A673 (cell line): ENCODE data around the gene EPB41L5. TPM values are rescaled to one million over a fixed set of nuclear protein-coding genes. Genes with fewer than 3 reads are reported as not detected.
"Not testable (repeated sequence)": the region's sequence is repeated elsewhere in the genome, so short reads cannot be mapped to it uniquely, and the experiment has no call there.

Experiments
- BruUV-seq: library from RNA; stranded (reverse); fragments of 400-500 nt; replicated peaks from 2 replicates; lab custom pipeline; 2021; lab: Mats Ljungman, UMichigan
- CTCF ChIA-PET: fragments of 300-600 bp; sonication (Branson Sonifier 250); formaldehyde crosslinking; loops from one replicate; lab custom pipeline; 2022; ENCODE audit warnings: antibody characterized with exemption; lab: Charles Lee
- POLR2A ChIA-PET: fragments of 300-600 bp; sonication (Branson Sonifier 250); formaldehyde crosslinking; loops from one replicate; lab custom pipeline; 2022; ENCODE audit warnings: antibody characterized with exemption; ENCODE audit not compliant: low non-redundant PET; lab: Charles Lee
- DNase-seq: peaks from one replicate; pipeline ENCODE4 v3.0.0-alpha.2; 2015; ENCODE audit warnings: low spot score
- H3K27ac ChIP-seq: fragments of 200-600 bp; sonication (generic); 2 replicates; pipeline ENCODE4 v1.5.1; 2016; ENCODE audit warnings: mixed run types, low read depth, mild to moderate bottlenecking, mixed read lengths, antibody characterized with exemption, low read length; ENCODE audit not compliant: poor library complexity, severe bottlenecking
- H3K27me3 ChIP-seq: fragments of 200-600 bp; sonication (generic); replicated peaks from 2 replicates; pipeline ENCODE4 v1.6.1; 2017; ENCODE audit warnings: mixed run types, low read depth, mild to moderate bottlenecking, mixed read lengths, antibody characterized with exemption, low read length; ENCODE audit not compliant: insufficient read depth, poor library complexity
- H3K36me3 ChIP-seq: fragments of 200-600 bp; sonication (generic); 2 replicates; pipeline ENCODE4 v1.6.1; 2016; ENCODE audit warnings: mixed run types, mild to moderate bottlenecking, mixed read lengths, antibody characterized with exemption, low read length; ENCODE audit not compliant: insufficient read depth, poor library complexity, severe bottlenecking
- H3K4me1 ChIP-seq: fragments of 200-600 bp; sonication (generic); 2 replicates; pipeline ENCODE4 v1.6.1; 2017; ENCODE audit warnings: mixed run types, mild to moderate bottlenecking, mixed read lengths, antibody characterized with exemption, low read length; ENCODE audit not compliant: insufficient read depth, poor library complexity, severe bottlenecking
- H3K4me3 ChIP-seq: fragments of 200-600 bp; sonication (generic); 2 replicates; pipeline ENCODE4 v1.5.1; 2016; ENCODE audit warnings: low read depth, mixed run types, mild to moderate bottlenecking, mixed read lengths, low read length; ENCODE audit not compliant: poor library complexity, severe bottlenecking
- H3K9me3 ChIP-seq: fragments of 200-600 bp; sonication (generic); 2 replicates; pipeline ENCODE4 v1.6.1; 2016; ENCODE audit warnings: mixed run types, low read depth, mild to moderate bottlenecking, mixed read lengths, antibody characterized with exemption, low read length; ENCODE audit not compliant: poor library complexity, severe bottlenecking
- CTCF ChIP-seq: fragments of 300-800, 200-600 bp; sonication (generic); conservative IDR thresholded peaks from 2 replicates; pipeline ENCODE4 v1.5.1; 2017; ENCODE audit warnings: low read depth, mild to moderate bottlenecking, antibody characterized with exemption, low read length, moderate library complexity, mixed read lengths
- EZH2 ChIP-seq: fragments of 200-600 bp; sonication (generic); IDR thresholded peaks from 2 replicates; pipeline ENCODE4 v1.6.1; 2017; ENCODE audit warnings: borderline replicate concordance, low read depth, mild to moderate bottlenecking, mixed read lengths, antibody characterized with exemption, low read length; ENCODE audit not compliant: poor library complexity, severe bottlenecking
- intact Hi-C: fragments of 100-400 bp; cut with micrococcal nuclease; formaldehyde crosslinking; loops from one replicate; pipeline ENCODE4 v1.10.0; 2022; ENCODE audit not compliant: unreplicated experiment
- total RNA-seq: library from RNA; stranded (reverse); gene quantifications from 2 replicates; pipeline ENCODE4 v1.2.3, GENCODE V29; 2021

Gene EPB41L5
- total RNA-seq, 1 experiment from 2014 or later, result 26.5 TPM

- no peaks in the 10 kb centered on the region for H3K27me3 ChIP-seq
- no peaks in the 10 kb centered on the region for H3K4me1 ChIP-seq
- intact Hi-C loops, result no loop called here
- CTCF ChIA-PET, result no interaction called here
- no TSS peak for BruUV-seq
- H3K27ac ChIP-seq, result no peak overlapping the region
- no peak for DNase-seq
- POLR2A ChIA-PET, result no interaction called here
- H3K9me3 ChIP-seq, result peaks cover 7% of the 10 kb centered on the region
- TF ChIP-seq EZH2 (no peak), CTCF (no peak)
- H3K36me3 ChIP-seq, result no peaks in the 10 kb centered on the region
- no peak overlapping the region for H3K4me3 ChIP-seq
Measured at GRCh38 chr2:120189189-120189588, 176.3 kb downstream of the EPB41L5 start.

GRCh38 chr2:120192280-120192679 is 179.4 kb downstream of the EPB41L5 start:
- POLR2A ChIA-PET, result no interaction called here
- Histone ChIP-seq H3K9me3 (peaks cover 7% of the 10 kb centered on the region), H3K4me1 (no peaks in the 10 kb centered on the region), H3K36me3 (no peaks in the 10 kb centered on the region), H3K27me3 (no peaks in the 10 kb centered on the region), H3K4me3 (no peak overlapping the region), H3K27ac (no peak overlapping the region)
- TF ChIP-seq CTCF, result no peak
- TF ChIP-seq EZH2, result no peak
- CTCF ChIA-PET, result no interaction called here
- BruUV-seq, result no TSS peak
- intact Hi-C loops, result no loop called here
- DNase-seq, result no peak

GRCh38 chr2:120195553-120195952 is 182.7 kb downstream of the EPB41L5 start:
- BruUV-seq, result no TSS peak
- no peak for TF ChIP-seq CTCF
- no peak for TF ChIP-seq EZH2
- DNase-seq, result no peak
- Histone ChIP-seq H3K9me3 (peaks cover 7% of the 10 kb centered on the region), H3K27ac (no peak overlapping the region), H3K4me3 (no peak overlapping the region), H3K36me3 (no peaks in the 10 kb centered on the region), H3K27me3 (no peaks in the 10 kb centered on the region), H3K4me1 (no peaks in the 10 kb centered on the region)
- intact Hi-C loops, result no loop called here
- ChIA-PET POLR2A (no interaction called here), CTCF (no interaction called here)

- CTCF ChIA-PET, intact Hi-C loops, H3K4me1 ChIP-seq, DNase-seq, H3K27me3 ChIP-seq, H3K4me3 ChIP-seq, H3K36me3 ChIP-seq, H3K9me3 ChIP-seq, POLR2A ChIA-PET, BruUV-seq, H3K27ac ChIP-seq: not testable (repeated sequence)
Measured at GRCh38 chr2:120199817-120200459, 187.1 kb downstream of the EPB41L5 start.
